ENCODE measurements around the gene GAPVD1. TPM values are rescaled to one million over a fixed set of nuclear protein-coding genes. Genes with fewer than 3 reads are reported as not detected.

Gene GAPVD1
- total and polyA plus RNA-seq, 2 of the 8 experiments (the other 6 are each of a cell fraction or from before 2014, with no cell fraction given): 5.5 to 40.5 TPM

GRCh38 chr9:125343518-125344275 lies 82.1 kb downstream of the GAPVD1 start:
- Histone ChIP-seq H3K4me3 (ENCODE audit: extremely low read depth in 1 of 4, insufficient read depth in 2 of 4, low read depth in 3 of 4, low read length in 4 of 4) (peak overlapping the region in 1 of 4 experiments; percentile 20; a peak in 1 of 8 replicates), H3K79me1 (ENCODE audit: low read depth, low read length) (no peaks in the 10 kb centered on the region), H3K9me3 (ENCODE audit: insufficient read depth in 2 of 2, low read depth in 1 of 2, low read length in 1 of 2) (no peaks in the 10 kb centered on the region), H2AK5ac (ENCODE audit: low read depth, low read length) (no peak overlapping the region), H4K91ac (replicated peaks; ENCODE audit: insufficient read length, low read length) (no peak overlapping the region), H3K56ac (replicated peaks; ENCODE audit: insufficient read length, low read depth, low read length) (no peak overlapping the region), H3K18ac (ENCODE audit: extremely low read depth, low read length) (no peak overlapping the region), H2BK20ac (ENCODE audit: low read length) (no peak overlapping the region), H3K36me3 (ENCODE audit: control insufficient read depth in 2 of 4, insufficient read depth in 4 of 4, low read length in 3 of 4) (peaks cover 0 to 28% (median 10%) of the 10 kb centered on the region in 4 experiments; a peak in 3 of 8 replicates), H3K14ac (ENCODE audit: insufficient read length) (no peak overlapping the region), H3K23me2 (ENCODE audit: low read depth, low read length) (no peaks in the 10 kb centered on the region), H2BK15ac (ENCODE audit: low read length) (no peak overlapping the region), H3K9ac (replicated peaks in 1 of 4; ENCODE audit: extremely low read depth in 1 of 4, low read depth in 3 of 4, low read length in 3 of 4) (no peak overlapping the region), H3K79me2 (ENCODE audit: control insufficient read depth in 1 of 2, insufficient read depth in 2 of 2, low read length in 2 of 2) (no peaks in the 10 kb centered on the region), H2BK12ac (ENCODE audit: low read depth, low read length) (no peak overlapping the region), H3K4ac (replicated peaks; ENCODE audit: insufficient read length, low read depth, low read length) (no peak overlapping the region), H3K23ac (ENCODE audit: insufficient read length) (no peak overlapping the region), H2BK120ac (replicated peaks; ENCODE audit: low read depth, low read length) (no peak overlapping the region), H4K8ac (ENCODE audit: extremely low read depth, insufficient read depth, low read length) (no peak overlapping the region), H3K4me1 (replicated peaks in 1 of 4; ENCODE audit: control insufficient read depth in 3 of 4, insufficient read depth in 4 of 4, low read length in 3 of 4) (peaks cover 0 to 11% (median 4%) of the 10 kb centered on the region in 4 experiments; a peak in 5 of 7 replicates), H4K20me1 (replicated peaks in 1 of 2; ENCODE audit: control insufficient read depth in 1 of 2, insufficient read depth in 2 of 2, low read length in 2 of 2) (peaks cover 0 to 2% of the 10 kb centered on the region in 2 experiments), H2AFZ (ENCODE audit: low read length) (no peak overlapping the region), H4K5ac (ENCODE audit: insufficient read length, low read depth, low read length) (no peak overlapping the region), H3K4me2 (ENCODE audit: insufficient read depth in 1 of 2, low read depth in 2 of 2, low read length in 2 of 2) (peak overlapping the region; percentile 5 to 14; a peak in 3 of 4 replicates), H3K27ac (ENCODE audit: low read depth, low read length) (no peak overlapping the region), H3K27me3 (replicated peaks in 1 of 4; ENCODE audit: control insufficient read depth in 3 of 4, extremely low read depth in 1 of 4, insufficient read depth in 3 of 4, low read length in 3 of 4) (no peaks in the 10 kb centered on the region), H2BK5ac (ENCODE audit: low read depth, low read length) (no peak overlapping the region)
- TF ChIP-seq FOSL1 (IDR thresholded peaks at IDR 0.05; ENCODE audit: insufficient read depth, low read depth, low read length) (no peak), JUND (IDR thresholded peaks at IDR 0.05; ENCODE audit: low read length) (peak; percentile 78), JUN (IDR thresholded peaks at IDR 0.05; ENCODE audit: low read depth, low read length) (0 out of 2 replicates have a peak, but pooled peaks have one; percentile 7), SIX5 (IDR thresholded peaks at IDR 0.05; ENCODE audit: low read depth, low read length) (no peak), MAX (IDR thresholded peaks at IDR 0.05) (0 out of 2 replicates have a peak, but pooled peaks have one; percentile 31), USF2 (IDR thresholded peaks at IDR 0.05; ENCODE audit: low read length) (peak; percentile 78), SIN3A (conservative IDR thresholded peaks at IDR 0.05 in 1 of 2, IDR thresholded peaks at IDR 0.05 in 1 of 2; ENCODE audit: low read depth in 1 of 2, low read length in 2 of 2) (0 out of 4 replicates have a peak, but pooled peaks of 1 of the 2 experiments have one; percentile 44), BCL11A (IDR thresholded peaks at IDR 0.05; ENCODE audit: low read depth in 2 of 2, low read length in 2 of 2) (peak in 1 of 2 experiments; percentile 40), SP2 (IDR thresholded peaks at IDR 0.05; ENCODE audit: low read length) (no peak)
- POLR2A ChIA-PET (ENCODE audit: partially characterized antibody): interaction anchor here (0.6 to 1.7 kb wide), 4 partner anchors 12 to 103 kb away, joined by 3 to 6 read pairs (median 4); partner anchors contain the start of gene HSPA5
- peak; percentile 86 for FAIRE-seq
- WGBS, 2 experiments (ENCODE audit: extremely low coverage in 1 of 2, insufficient coverage in 1 of 2, insufficient read length in 1 of 2, insufficient replicate concordance in 2 of 2, low coverage in 1 of 2, low lambda C conversion rate in 2 of 2, missing lambda C conversion rate in 1 of 2): 68% methylated on average over 3 of the region's 3 CpGs; no CpG with 5 or more reads in 1 of the 2 experiments
- peak in 1 of 2 experiments; percentile 49 for DNase-seq (ENCODE audit: low read depth in 1 of 2, low spot score in 2 of 2)
- CTCF ChIA-PET (ENCODE audit: partially characterized antibody): interaction anchor here (0.6 to 5.2 kb wide), 7 partner anchors 9 to 92 kb away, joined by 3 to 24 read pairs (median 4); no protein-coding TSS in a partner anchor
